K562 (cell line): ENCODE data around the gene STAT4. TPM values are rescaled to one million over a fixed set of nuclear protein-coding genes. Genes with fewer than 3 reads are reported as not detected.

Experiments used
- ATAC-seq: fragments of 200-7000 bp; cut with Tn5 transposase; 3 replicates; pipeline ENCODE4 v1.9.1; 2020; ENCODE audit warnings: moderate library complexity
- BruUV-seq: library from RNA; stranded (reverse); fragments of 400-500 nt; replicated peaks from 2 replicates; lab custom pipeline; 2021; lab: Mats Ljungman, UMichigan
- CTCF ChIA-PET: fragments of 300-600 bp; formaldehyde crosslinking; extraction: SDS; loops from one replicate; lab custom pipeline; 2021; ENCODE audit warnings: low intra/inter-chr PET ratio; lab: Yijun Ruan, JAX
- POLR2A ChIA-PET: fragments of 300-600, 350-650 bp; sonication (Branson Sonifier 250); formaldehyde crosslinking; extraction: SDS; loops from one replicate; lab custom pipeline; 2021; ENCODE audit warnings: antibody characterized with exemption, inconsistent platforms; lab: Yijun Ruan, JAX
- DNase-seq, 4 experiments: peaks; one replicate each; pipeline versions ENCODE4 v3.0.0 to v3.0.0-alpha.2; 2011 to 2018; ENCODE audit warnings: low spot score in 3 of 4, mixed read lengths in 3 of 4; ENCODE audit errors: extremely low read depth in 1 of 4
- FAIRE-seq: peaks from 2 replicates; lab custom pipeline; 2011; peaks lifted over from hg19 to GRCh38; lab: Jason Lieb, UNC
- H2AFZ ChIP-seq: 2 replicates; pipeline ENCODE4 v1.6.0; 2011; ENCODE audit warnings: low read depth, low read length, control low read depth, inconsistent platforms
- H3K27ac ChIP-seq: fragments of 200-600 bp; 3 replicates; pipeline ENCODE4 v1.8.0; 2011; ENCODE audit warnings: low read depth, mild to moderate bottlenecking, control low read depth, inconsistent platforms, low read length, moderate library complexity, mixed read lengths; ENCODE audit errors: extremely low read depth
- H3K27me3 ChIP-seq, 2 experiments: fragments of 300-600 bp in 1 of 2; 2 replicates in 1 of 2; 3 replicates in 1 of 2; pipeline versions ENCODE4 v1.6.0 to v1.8.0; 2011; ENCODE audit warnings: inconsistent platforms in 2 of 2, low read length in 2 of 2, mild to moderate bottlenecking in 1 of 2, mixed read lengths in 1 of 2, moderate library complexity in 1 of 2; ENCODE audit not compliant: control insufficient read depth in 2 of 2, insufficient read depth in 2 of 2
- H3K36me3 ChIP-seq: fragments of 300-600 bp; 3 replicates; pipeline ENCODE4 v1.8.0; 2011; ENCODE audit warnings: mild to moderate bottlenecking, low read length, inconsistent platforms; ENCODE audit not compliant: control insufficient read depth, insufficient read depth
- H3K4me1 ChIP-seq, 2 experiments: fragments of 200-600 bp in 1 of 2; replicated peaks in 1 of 2; 2 replicates in 1 of 2; 3 replicates in 1 of 2; pipeline versions ENCODE4 v1.5.1 to v1.8.0; 2011; ENCODE audit warnings: inconsistent platforms in 2 of 2, low read length in 2 of 2, mild to moderate bottlenecking in 1 of 2, mixed read lengths in 1 of 2, moderate library complexity in 1 of 2; ENCODE audit not compliant: control insufficient read depth in 2 of 2, insufficient read depth in 2 of 2
- H3K4me2 ChIP-seq: 2 replicates; pipeline ENCODE4 v1.6.1; 2011; ENCODE audit warnings: low read length, control low read depth, inconsistent platforms, mixed read lengths; ENCODE audit not compliant: insufficient read depth
- H3K4me3 ChIP-seq: fragments of 200-600 bp; sonication (generic), shearing (Covaris generic); 2 replicates; pipeline ENCODE4 v1.5.1; 2016; ENCODE audit warnings: control low read depth, inconsistent platforms
- H3K79me2 ChIP-seq: fragments of 200-600 bp; 3 replicates; pipeline ENCODE4 v1.8.0; 2011; ENCODE audit warnings: low read length, inconsistent platforms; ENCODE audit not compliant: control insufficient read depth, insufficient read depth
- H3K9ac ChIP-seq, 2 experiments: 2 replicates each; pipeline versions ENCODE4 v1.6.0 to v1.6.1; 2011; ENCODE audit warnings: low read depth in 2 of 2, low read length in 2 of 2, control low read depth in 1 of 2, inconsistent platforms in 1 of 2, mild to moderate bottlenecking in 1 of 2, mixed read lengths in 1 of 2; ENCODE audit not compliant: insufficient read depth in 1 of 2
- H3K9me1 ChIP-seq: one replicate; pipeline ENCODE4 v1.6.0; 2011; ENCODE audit warnings: inconsistent platforms, mild to moderate bottlenecking, low read length, moderate library complexity; ENCODE audit not compliant: control insufficient read depth, insufficient read depth
- H3K9me3 ChIP-seq: replicated peaks from 2 replicates; pipeline ENCODE4 v1.5.1; 2011; ENCODE audit warnings: low read depth, low read length, inconsistent platforms; ENCODE audit not compliant: control insufficient read depth, insufficient read depth
- H4K20me1 ChIP-seq: replicated peaks from 2 replicates; pipeline ENCODE4 v1.6.1; 2011; ENCODE audit warnings: low read length, inconsistent platforms, mixed read lengths; ENCODE audit not compliant: control insufficient read depth, insufficient read depth
- ATF7 ChIP-seq: fragments of 450-650 bp; IDR thresholded peaks from 2 replicates; pipeline ENCODE4 v1.7.1; 2014; ENCODE audit warnings: mild to moderate bottlenecking, moderate library complexity
- ETV1 ChIP-seq: fragments of 450-650 bp; conservative IDR thresholded peaks from 2 replicates; pipeline ENCODE4 v1.6.1; 2016; ENCODE audit warnings: missing genetic modification characterization, control low read depth, low read depth, missing compliant biosample characterization
- FIP1L1 ChIP-seq: fragments of 200-400 bp; formaldehyde crosslinking; IDR thresholded peaks from 2 replicates; pipeline ENCODE4 v1.6.1; 2018; ENCODE audit warnings: mild to moderate bottlenecking, low read depth, low read length; ENCODE audit not compliant: poor library complexity, severe bottlenecking
- RBM25 ChIP-seq: fragments of 200-400 bp; formaldehyde crosslinking; IDR thresholded peaks from 2 replicates; pipeline ENCODE4 v1.6.1; 2018; ENCODE audit warnings: low read length, low read depth, moderate library complexity; ENCODE audit not compliant: severe bottlenecking
- WGBS: fragments of 100-300 bp; shearing (Covaris generic); methylation state at CpG from one replicate; pipeline ENCODE4 v1.1.6; 2016; ENCODE audit warnings: low coverage, mixed read lengths; ENCODE audit not compliant: insufficient coverage; ENCODE audit errors: missing lambda C conversion rate; 5-methylcytosine and 5-hydroxymethylcytosine counted together
- in situ Hi-C: fragments of 300-500 bp; cut with MboI; formaldehyde crosslinking; loops from 4 replicates; pipeline ENCODE4 v1.15.0; 2018; ENCODE audit warnings: inconsistent platforms, mixed read lengths
- intact Hi-C: fragments of 100-400 bp; cut with micrococcal nuclease; formaldehyde crosslinking; loops from 2 replicates; pipeline ENCODE4 v1.14.2; 2022
- polyA plus RNA-seq, 8 experiments: library from polyadenylated mRNA; depleted of rRNA in 4 of 8; stranded (reverse) in 5 of 8; unstranded in 3 of 8; fragments of >200 nt; fragmentation: Nextera tagmentation in 2 of 8; fragmentation: Illumina TruSeq in 1 of 8; extraction: Ambion mirVana in 2 of 8; extraction: Trizol in 1 of 8; gene quantifications; 2 replicates each; pipeline versions ENCODE4 v1.2.1 to v1.2.3, GENCODE V29; 2011 to 2014; ENCODE audit warnings: inconsistent platforms in 1 of 8, missing spikeins in 1 of 8
- total RNA-seq, 7 experiments: library from RNA; depleted of rRNA in 6 of 7; stranded (reverse); fragments of >200 nt in 6 of 7; fragmentation: Illumina TruSeq in 2 of 7; extraction: Trizol in 2 of 7; gene quantifications; 2 replicates each; pipeline versions ENCODE4 v1.2.1 to v1.2.3, GENCODE V29; 2011 to 2021; ENCODE audit warnings: low replicate concordance in 1 of 7
- TF ChIP-seq, protein P1 (sequence below), 2 experiments: fragments of 150-350 bp in 1 of 2; IDR thresholded peaks; 2 replicates each; pipeline ENCODE4 v1.6.1; 2012 to 2016; ENCODE audit warnings: low read depth in 2 of 2, low read length in 2 of 2, mild to moderate bottlenecking in 1 of 2, moderate library complexity in 1 of 2

The STAT4 gene
- total and polyA plus RNA-seq, 9 of the 15 experiments (the other 6 are each of a cell fraction or from before 2014, with no cell fraction given), result 0.01 to 0.06 (median 0.03) TPM; not detected in 6

DNA sequence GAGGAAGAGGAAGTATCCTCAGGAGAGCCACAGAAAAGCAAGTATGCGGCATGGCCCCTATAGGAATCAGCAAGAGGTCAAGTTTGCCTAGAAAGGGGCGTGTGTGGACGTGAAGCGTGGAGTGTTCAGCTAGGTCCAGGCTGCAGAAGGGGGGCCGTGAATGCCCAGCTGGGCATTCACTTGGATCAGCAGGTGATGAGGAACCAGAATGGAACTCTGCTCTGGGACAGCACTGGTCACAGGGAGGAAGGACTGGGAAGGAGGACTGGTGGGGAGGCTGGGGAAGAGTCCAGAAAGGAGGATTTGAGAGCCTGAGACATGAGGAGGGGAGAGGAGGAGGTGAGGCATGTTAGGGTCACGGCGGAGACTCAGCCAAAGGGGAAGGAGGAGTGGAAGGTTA lies 156.6 kb downstream of the STAT4 start:
- intact Hi-C loops (no loop called here), in situ Hi-C loops (no loop called here)
- FAIRE-seq, result no peak
- Histone ChIP-seq H3K4me3 (no peak overlapping the region), H3K9ac (no peak overlapping the region), H3K9me3 (no peaks in the 10 kb centered on the region), H2AFZ (no peak overlapping the region), H3K36me3 (peaks cover 87% of the 10 kb centered on the region), H3K9me1 (no peaks in the 10 kb centered on the region), H3K79me2 (no peaks in the 10 kb centered on the region), H3K4me2 (no peak overlapping the region), H3K27ac (no peak overlapping the region), H3K4me1 (no peaks in the 10 kb centered on the region), H3K27me3 (no peaks in the 10 kb centered on the region), H4K20me1 (no peaks in the 10 kb centered on the region)
- WGBS, result no CpG with 5 or more reads among the region's 7 CpGs
- DNase-seq, result no peak
- TF ChIP-seq ETV1 (tag) (no peak), FIP1L1 (no peak), ATF7 (no peak), RBM25 (no peak)
- TF ChIP-seq, protein P1, sequence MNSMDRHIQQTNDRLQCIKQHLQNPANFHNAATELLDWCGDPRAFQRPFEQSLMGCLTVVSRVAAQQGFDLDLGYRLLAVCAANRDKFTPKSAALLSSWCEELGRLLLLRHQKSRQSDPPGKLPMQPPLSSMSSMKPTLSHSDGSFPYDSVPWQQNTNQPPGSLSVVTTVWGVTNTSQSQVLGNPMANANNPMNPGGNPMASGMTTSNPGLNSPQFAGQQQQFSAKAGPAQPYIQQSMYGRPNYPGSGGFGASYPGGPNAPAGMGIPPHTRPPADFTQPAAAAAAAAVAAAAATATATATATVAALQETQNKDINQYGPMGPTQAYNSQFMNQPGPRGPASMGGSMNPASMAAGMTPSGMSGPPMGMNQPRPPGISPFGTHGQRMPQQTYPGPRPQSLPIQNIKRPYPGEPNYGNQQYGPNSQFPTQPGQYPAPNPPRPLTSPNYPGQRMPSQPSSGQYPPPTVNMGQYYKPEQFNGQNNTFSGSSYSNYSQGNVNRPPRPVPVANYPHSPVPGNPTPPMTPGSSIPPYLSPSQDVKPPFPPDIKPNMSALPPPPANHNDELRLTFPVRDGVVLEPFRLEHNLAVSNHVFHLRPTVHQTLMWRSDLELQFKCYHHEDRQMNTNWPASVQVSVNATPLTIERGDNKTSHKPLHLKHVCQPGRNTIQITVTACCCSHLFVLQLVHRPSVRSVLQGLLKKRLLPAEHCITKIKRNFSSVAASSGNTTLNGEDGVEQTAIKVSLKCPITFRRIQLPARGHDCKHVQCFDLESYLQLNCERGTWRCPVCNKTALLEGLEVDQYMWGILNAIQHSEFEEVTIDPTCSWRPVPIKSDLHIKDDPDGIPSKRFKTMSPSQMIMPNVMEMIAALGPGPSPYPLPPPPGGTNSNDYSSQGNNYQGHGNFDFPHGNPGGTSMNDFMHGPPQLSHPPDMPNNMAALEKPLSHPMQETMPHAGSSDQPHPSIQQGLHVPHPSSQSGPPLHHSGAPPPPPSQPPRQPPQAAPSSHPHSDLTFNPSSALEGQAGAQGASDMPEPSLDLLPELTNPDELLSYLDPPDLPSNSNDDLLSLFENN (IDR thresholded peaks at IDR 0.05; ENCODE audit: low read depth in 2 of 2, low read length in 2 of 2), result no peak
- POLR2A ChIA-PET, result no interaction called here
- BruUV-seq, result no TSS peak
- ATAC-seq, result no peak
- CTCF ChIA-PET, result no interaction called here
